GM12878 (cell line): ENCODE measurements around the gene ALS2. TPM values are rescaled to one million over a fixed set of nuclear protein-coding genes. Genes with fewer than 3 reads are reported as not detected.

Experiments used
- ATAC-seq: fragments of 200-7000 bp; cut with Tn5 transposase; 3 replicates; pipeline ENCODE4 v1.9.1; 2020; ENCODE audit warnings: mild to moderate bottlenecking, moderate library complexity
- BruUV-seq: library from RNA; stranded (reverse); fragments of 400-500 nt; replicated peaks from 2 replicates; lab custom pipeline; 2021; lab: Mats Ljungman, UMichigan
- CTCF ChIA-PET: fragments of 300-600 bp; sonication (Branson Sonifier 250); formaldehyde crosslinking; extraction: SDS; loops from one replicate; lab custom pipeline; 2021; ENCODE audit warnings: inconsistent platforms; lab: Yijun Ruan, JAX
- POLR2A ChIA-PET: fragments of 350-600 bp; formaldehyde crosslinking; extraction: SDS; loops from one replicate; lab custom pipeline; 2021; ENCODE audit warnings: inconsistent platforms; lab: Charles Lee
- RAD21 ChIA-PET: fragments of 300-600 bp; sonication (Branson Sonifier 250); formaldehyde crosslinking; loops from one replicate; lab custom pipeline; 2023; ENCODE audit warnings: antibody characterized with exemption; ENCODE audit not compliant: unreplicated experiment; lab: Charles Lee
- SMC1A ChIA-PET: fragments of 300-600 bp; sonication (Branson Sonifier 250); formaldehyde crosslinking; loops from one replicate; lab custom pipeline; 2023; ENCODE audit not compliant: unreplicated experiment, uncharacterized antibody; lab: Charles Lee
- DNase-seq: peaks from one replicate; pipeline ENCODE4 v3.0.0-alpha.2; 2011; ENCODE audit warnings: low read depth, low spot score
- FAIRE-seq: peaks from 3 replicates; lab custom pipeline; 2011; peaks lifted over from hg19 to GRCh38; lab: Jason Lieb, UNC
- H2AFZ ChIP-seq: 2 replicates; pipeline ENCODE4 v1.6.0; 2011; ENCODE audit warnings: low read depth, low read length, control low read depth; ENCODE audit not compliant: control insufficient read depth
- H3K27ac ChIP-seq: 2 replicates; pipeline ENCODE4 v1.5.1; 2011; ENCODE audit warnings: control low read depth; ENCODE audit not compliant: control insufficient read depth, insufficient read depth
- H3K27me3 ChIP-seq, 2 experiments: replicated peaks in 1 of 2; 2 replicates each; pipeline versions ENCODE4 v1.6.0 to v1.6.1; 2011; ENCODE audit warnings: low read length in 1 of 2; ENCODE audit not compliant: control insufficient read depth in 2 of 2, insufficient read depth in 2 of 2
- H3K36me3 ChIP-seq, 2 experiments: 2 replicates each; pipeline ENCODE4 v1.5.1; 2011; ENCODE audit warnings: low read length in 1 of 2; ENCODE audit not compliant: control insufficient read depth in 2 of 2, insufficient read depth in 2 of 2
- H3K4me1 ChIP-seq: 2 replicates; pipeline ENCODE4 v1.6.1; 2011; ENCODE audit warnings: mild to moderate bottlenecking, low read length, moderate library complexity, mixed read lengths; ENCODE audit not compliant: control insufficient read depth, insufficient read depth
- H3K4me2 ChIP-seq: 2 replicates; pipeline ENCODE4 v1.6.0; 2011; ENCODE audit warnings: control low read depth; ENCODE audit not compliant: control insufficient read depth, insufficient read depth
- H3K4me3 ChIP-seq: fragments of 200-600 bp; sonication (generic); 2 replicates; pipeline ENCODE4 v1.5.1; 2016
- H3K79me2 ChIP-seq: 2 replicates; pipeline ENCODE4 v1.6.0; 2011; ENCODE audit warnings: low read length; ENCODE audit not compliant: control insufficient read depth, insufficient read depth
- H3K9ac ChIP-seq: 2 replicates; pipeline ENCODE4 v1.8.0; 2011; ENCODE audit warnings: low read length, control low read depth, mixed read lengths; ENCODE audit not compliant: control insufficient read depth, insufficient read depth
- H3K9me3 ChIP-seq: replicated peaks from 3 replicates; pipeline ENCODE4 v1.5.1; 2011; ENCODE audit warnings: mild to moderate bottlenecking, low read length; ENCODE audit not compliant: control insufficient read depth, insufficient read depth
- H4K20me1 ChIP-seq: 2 replicates; pipeline ENCODE4 v1.6.0; 2011; ENCODE audit not compliant: control insufficient read depth, insufficient read depth
- ASH2L ChIP-seq: fragments of 300-600, 200-600 bp; sonication (generic); IDR thresholded peaks from 2 replicates; pipeline ENCODE4 v1.6.1; 2017; ENCODE audit warnings: low read depth, mild to moderate bottlenecking, borderline replicate concordance
- BHLHE40 ChIP-seq, 2 experiments: fragments of 450-650 bp in 1 of 2; IDR thresholded peaks; 2 replicates each; pipeline ENCODE4 v1.6.1; 2011 to 2017; ENCODE audit warnings: low read depth in 2 of 2, borderline replicate concordance in 1 of 2, improper control_type of control experiment in 1 of 2, low read length in 1 of 2, mild to moderate bottlenecking in 1 of 2
- BRCA1 ChIP-seq: IDR thresholded peaks from 2 replicates; pipeline ENCODE4 v1.6.1; 2011; ENCODE audit warnings: low read depth, low read length, improper control_type of control experiment
- CREM ChIP-seq: IDR thresholded peaks from 2 replicates; pipeline ENCODE4 v1.6.1; 2014; ENCODE audit warnings: antibody characterized with exemption, low read depth
- KLF5 ChIP-seq: fragments of 450-650 bp; IDR thresholded peaks from 2 replicates; pipeline ENCODE4 v1.6.1; 2014; ENCODE audit warnings: mild to moderate bottlenecking; ENCODE audit not compliant: partially characterized antibody
- PAX5 ChIP-seq: IDR thresholded peaks from 2 replicates; pipeline ENCODE4 v1.6.1; 2011; ENCODE audit warnings: low read depth, low read length, borderline replicate concordance
- SMARCA5 ChIP-seq: fragments of 450-650 bp; IDR thresholded peaks from 2 replicates; pipeline ENCODE4 v1.6.1; 2017; ENCODE audit warnings: mild to moderate bottlenecking
- SP1 ChIP-seq: IDR thresholded peaks from one replicate; pipeline ENCODE4 v1.6.1; 2011; ENCODE audit warnings: low read depth, low read length
- TCF12 ChIP-seq: IDR thresholded peaks from 2 replicates; pipeline ENCODE4 v1.6.1; 2011; ENCODE audit warnings: low read depth, mild to moderate bottlenecking, low read length
- ZNF622 ChIP-seq: fragments of 450-650 bp; IDR thresholded peaks from 2 replicates; pipeline ENCODE4 v1.6.1; 2017; ENCODE audit warnings: mild to moderate bottlenecking, inconsistent platforms
- WGBS: methylation state at CpG from one replicate; pipeline ENCODE4 v1.1.6; 2016; ENCODE audit warnings: low lambda C conversion rate; ENCODE audit not compliant: insufficient replicate concordance, insufficient coverage; ENCODE audit errors: missing lambda C conversion rate; 5-methylcytosine and 5-hydroxymethylcytosine counted together
- in situ Hi-C: fragments of 300-500 bp; cut with MboI; formaldehyde crosslinking; loops from 9 replicates; pipeline ENCODE4 v1.14.3; 2018; ENCODE audit warnings: mixed read lengths
- intact Hi-C: fragments of 100-400 bp; cut with micrococcal nuclease; formaldehyde crosslinking; loops from one replicate; pipeline ENCODE4 v1.14.2; 2022; ENCODE audit not compliant: unreplicated experiment
- polyA plus RNA-seq, 11 experiments: library from polyadenylated mRNA; depleted of rRNA in 4 of 11; unstranded in 6 of 11; stranded (reverse) in 5 of 11; fragments of >200 nt; fragmentation: Nextera tagmentation in 4 of 11; fragmentation: Illumina TruSeq in 1 of 11; extraction: Ambion mirVana in 4 of 11; extraction: Trizol in 1 of 11; gene quantifications; 1 replicate in 1 of 11; 2 replicates in 10 of 11; pipeline versions ENCODE4 v1.2.1 to v1.2.3, GENCODE V29; 2011 to 2016; ENCODE audit warnings: inconsistent platforms in 2 of 11, missing spikeins in 2 of 11, low read depth in 1 of 11
- total RNA-seq, 4 experiments: library from RNA; depleted of rRNA in 3 of 4; stranded (reverse); fragments of >200 nt in 3 of 4; fragmentation: Illumina TruSeq in 1 of 4; extraction: Trizol in 1 of 4; gene quantifications; 2 replicates each; pipeline versions ENCODE4 v1.2.1 to v1.2.3, GENCODE V29; 2013 to 2021
- TF ChIP-seq, protein P1 (sequence below): IDR thresholded peaks from 2 replicates; pipeline ENCODE4 v1.6.1; 2012; ENCODE audit warnings: low read depth, low read length, improper control_type of control experiment

Gene ALS2
- total and polyA plus RNA-seq, 10 of the 15 experiments (the other 5 are each of a cell fraction or from before 2014, with no cell fraction given) = 2.4 to 10.4 (median 7.7) TPM

DNA sequence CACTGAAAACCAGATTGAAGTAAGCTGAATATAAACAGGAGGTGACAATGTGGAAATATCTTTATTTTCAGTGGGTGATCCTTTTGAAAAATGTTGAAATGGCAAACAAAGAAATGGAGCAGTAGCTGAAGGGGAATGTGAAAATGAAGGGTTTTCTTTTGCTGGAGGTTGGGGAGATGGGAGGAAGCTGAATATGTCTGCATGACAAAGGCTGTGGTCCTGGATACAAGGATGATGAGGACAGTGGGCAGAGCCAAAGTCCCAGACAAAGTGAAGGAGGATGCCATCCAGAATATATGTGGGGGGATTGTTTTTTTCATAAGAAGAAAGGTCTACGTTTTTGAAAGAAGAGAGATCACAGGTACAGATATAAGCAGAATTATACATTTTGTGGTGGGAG is 6.7 kb downstream of the ALS2 start:
- WGBS = 30% methylated on average over 1 of the region's 1 CpG
- no peak overlapping the region for H2AFZ ChIP-seq
- H3K79me2 ChIP-seq = no peaks in the 10 kb centered on the region
- no peaks in the 10 kb centered on the region for H3K4me1 ChIP-seq
- no peaks in the 10 kb centered on the region for H3K27me3 ChIP-seq
- no peak overlapping the region for H3K4me3 ChIP-seq
- intact Hi-C loops (no loop called here), in situ Hi-C loops (no loop called here)
- TF ChIP-seq SP1 (no peak), ZNF622 (no peak), CREM (no peak), TCF12 (no peak), BHLHE40 (IDR thresholded peaks at IDR 0.05; ENCODE audit: borderline replicate concordance in 1 of 2, low read depth in 2 of 2, low read length in 1 of 2) (no peak)
- TF ChIP-seq, protein P1, sequence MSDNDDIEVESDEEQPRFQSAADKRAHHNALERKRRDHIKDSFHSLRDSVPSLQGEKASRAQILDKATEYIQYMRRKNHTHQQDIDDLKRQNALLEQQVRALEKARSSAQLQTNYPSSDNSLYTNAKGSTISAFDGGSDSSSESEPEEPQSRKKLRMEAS = no peak
- H3K9ac ChIP-seq = no peak overlapping the region
- H3K36me3 ChIP-seq = no peaks in the 10 kb centered on the region
- H3K27ac ChIP-seq = no peak overlapping the region
- ATAC-seq (no peak), DNase-seq (no peak), FAIRE-seq (no peak)
- ChIA-PET CTCF (no interaction called here), POLR2A (no interaction called here), RAD21 (no interaction called here), SMC1A (no interaction called here)
- BruUV-seq = no TSS peak
- H3K9me3 ChIP-seq = no peaks in the 10 kb centered on the region
- H4K20me1 ChIP-seq = no peaks in the 10 kb centered on the region
- no peak overlapping the region for H3K4me2 ChIP-seq

DNA sequence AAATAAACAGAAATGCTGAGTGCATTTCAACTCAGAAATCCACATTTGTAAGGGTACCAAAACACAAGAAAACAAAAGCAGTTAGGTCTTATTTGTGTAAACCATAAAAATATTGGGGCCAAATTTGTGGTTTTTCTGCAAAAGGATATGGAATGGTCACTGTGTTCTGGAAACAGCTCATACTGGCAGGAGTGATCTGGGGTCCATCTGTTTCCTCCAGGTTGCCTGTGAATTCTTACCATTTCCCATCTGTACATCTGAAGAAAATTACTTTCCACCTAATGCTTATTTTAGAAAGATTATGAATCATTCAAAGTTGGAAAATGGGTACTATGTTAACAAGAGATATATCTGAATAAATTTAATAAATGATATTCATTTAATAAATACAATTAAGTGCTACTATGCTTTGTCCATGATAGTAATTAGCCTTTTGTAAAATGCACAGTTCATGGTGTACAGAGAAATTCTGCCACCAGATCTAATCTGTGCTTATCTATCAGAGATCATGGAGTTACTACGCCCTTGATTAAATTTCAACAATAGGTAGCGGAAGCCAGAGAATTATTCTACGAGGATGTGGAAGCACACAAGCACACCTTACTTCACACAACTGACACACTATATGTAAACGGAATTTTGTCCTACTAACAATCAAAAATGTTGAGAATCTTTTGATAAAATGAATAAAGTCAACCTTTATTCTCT is 10.9 kb downstream of the ALS2 start:
- ATAC-seq = no peak
- Histone ChIP-seq H3K9me3 (no peaks in the 10 kb centered on the region), H3K36me3 (no peaks in the 10 kb centered on the region), H3K4me3 (no peak overlapping the region), H3K4me2 (no peak overlapping the region), H3K4me1 (no peaks in the 10 kb centered on the region), H3K27me3 (no peaks in the 10 kb centered on the region), H4K20me1 (no peaks in the 10 kb centered on the region), H3K79me2 (no peaks in the 10 kb centered on the region), H3K9ac (no peak overlapping the region), H3K27ac (no peak overlapping the region), H2AFZ (no peak overlapping the region)
- no peak for DNase-seq
- ChIA-PET CTCF (interaction anchor here (2.5 kb wide), 1 partner anchor 8 kb away, joined by 12 read pairs; no protein-coding TSS in a partner anchor), POLR2A (interaction anchor here (1.4 kb wide), 1 partner anchor 11 kb away, joined by 4 read pairs; the partner anchor contains the start of gene ALS2), SMC1A (no interaction called here), RAD21 (no interaction called here)
- no TSS peak for BruUV-seq
- intact Hi-C loops = no loop called here
- WGBS = 81% methylated on average over 4 of the region's 4 CpGs
- TF ChIP-seq ASH2L (no peak), PAX5 (no peak), SMARCA5 (no peak), BRCA1 (no peak), KLF5 (no peak)
- peak; percentile 72 for FAIRE-seq
- in situ Hi-C loops = no loop called here
